ENCODE measurements around the gene AEBP1.

DNA sequence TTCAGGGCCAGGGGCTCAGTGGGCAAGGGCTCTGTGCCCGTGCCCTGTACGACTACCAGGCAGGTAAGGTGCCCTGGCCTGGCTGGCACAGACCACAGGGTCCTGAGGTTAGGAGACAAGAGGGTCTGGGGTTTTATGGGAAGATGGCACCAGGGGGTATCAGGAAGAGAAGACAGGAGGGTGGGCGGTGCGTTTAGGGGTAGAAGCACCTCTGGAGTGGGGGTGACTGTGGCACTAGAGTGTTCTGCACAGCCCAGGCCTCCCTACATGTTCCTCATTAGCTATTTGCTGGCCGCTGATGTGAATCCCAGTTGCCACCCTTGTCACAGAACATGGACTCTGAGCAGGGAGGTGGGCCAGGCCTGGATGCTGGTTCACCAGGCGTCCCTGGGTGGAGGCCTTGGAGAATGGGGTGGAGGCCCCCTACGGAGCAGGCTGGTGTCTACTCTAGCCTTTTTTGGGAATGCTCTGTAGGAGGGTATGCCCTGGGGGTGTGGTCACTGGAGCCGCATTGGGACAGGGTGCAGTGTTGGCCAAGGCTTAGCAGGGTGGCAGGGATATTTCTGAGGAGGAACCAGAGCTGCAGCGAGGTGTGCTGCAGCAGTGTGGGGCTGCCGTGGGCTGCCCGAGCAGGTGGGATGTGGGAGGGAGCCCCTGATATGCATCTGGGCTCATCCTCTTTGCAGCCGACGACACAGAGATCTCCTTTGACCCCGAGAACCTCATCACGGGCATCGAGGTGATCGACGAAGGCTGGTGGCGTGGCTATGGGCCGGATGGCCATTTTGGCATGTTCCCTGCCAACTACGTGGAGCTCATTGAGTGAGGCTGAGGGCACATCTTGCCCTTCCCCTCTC is 43.8 kb upstream of the AEBP1 start:
- TF ChIP-seq, protein P1, sequence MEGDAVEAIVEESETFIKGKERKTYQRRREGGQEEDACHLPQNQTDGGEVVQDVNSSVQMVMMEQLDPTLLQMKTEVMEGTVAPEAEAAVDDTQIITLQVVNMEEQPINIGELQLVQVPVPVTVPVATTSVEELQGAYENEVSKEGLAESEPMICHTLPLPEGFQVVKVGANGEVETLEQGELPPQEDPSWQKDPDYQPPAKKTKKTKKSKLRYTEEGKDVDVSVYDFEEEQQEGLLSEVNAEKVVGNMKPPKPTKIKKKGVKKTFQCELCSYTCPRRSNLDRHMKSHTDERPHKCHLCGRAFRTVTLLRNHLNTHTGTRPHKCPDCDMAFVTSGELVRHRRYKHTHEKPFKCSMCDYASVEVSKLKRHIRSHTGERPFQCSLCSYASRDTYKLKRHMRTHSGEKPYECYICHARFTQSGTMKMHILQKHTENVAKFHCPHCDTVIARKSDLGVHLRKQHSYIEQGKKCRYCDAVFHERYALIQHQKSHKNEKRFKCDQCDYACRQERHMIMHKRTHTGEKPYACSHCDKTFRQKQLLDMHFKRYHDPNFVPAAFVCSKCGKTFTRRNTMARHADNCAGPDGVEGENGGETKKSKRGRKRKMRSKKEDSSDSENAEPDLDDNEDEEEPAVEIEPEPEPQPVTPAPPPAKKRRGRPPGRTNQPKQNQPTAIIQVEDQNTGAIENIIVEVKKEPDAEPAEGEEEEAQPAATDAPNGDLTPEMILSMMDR (IDR thresholded peaks at IDR 0.05; ENCODE audit: insufficient read depth, low read depth, low read length) = no peak
- no peak for TF ChIP-seq EZH2 (IDR thresholded peaks at IDR 0.05; ENCODE audit: insufficient read depth, low read length)

Measured in astrocyte (in vitro differentiated cells and primary cell).